GM18873 (cell line): Measurements from ENCODE around the gene SEPTIN8.

Experiments
- ATAC-seq: cut with Tn5 transposase; IDR thresholded peaks from one replicate; pipeline ENCODE4 v1.9.1; 2021; ENCODE audit warnings: mild to moderate bottlenecking, moderate library complexity, moderate number of reproducible peaks; ENCODE audit not compliant: unreplicated experiment, low FRiP score

Gene SEPTIN8

GRCh38 chr5:132718544-132719312, 58.3 kb downstream of the SEPTIN8 start:
- no peak for ATAC-seq

GRCh38 chr5:132714456-132715307, 62.4 kb downstream of the SEPTIN8 start:
- ATAC-seq, result no peak

- ATAC-seq, result no peak
These were observed 68.4 kb downstream of the SEPTIN8 start for GRCh38 chr5:132708645-132709044.

GRCh38 chr5:132704875-132705274, 72.2 kb downstream of the SEPTIN8 start:
- no peak for ATAC-seq
